Mesendoderm (in vitro differentiated cells): ENCODE results near the gene THBD.
"Not testable (repeated sequence)": the region's sequence is repeated elsewhere in the genome, so short reads cannot be mapped to it uniquely, and the experiment has no call there.

ENCODE experiments used
- DNase-seq: peaks from one replicate; pipeline ENCODE4 v3.0.0; 2013
- H2AK5ac ChIP-seq: 2 replicates; pipeline ENCODE4 v1.6.1; 2013; ENCODE audit warnings: low read length, inconsistent platforms
- H2BK120ac ChIP-seq: 2 replicates; pipeline ENCODE4 v1.6.1; 2013; ENCODE audit warnings: low read depth, mild to moderate bottlenecking, low read length, moderate library complexity, mixed read lengths
- H2BK15ac ChIP-seq: replicated peaks from 2 replicates; pipeline ENCODE4 v1.6.1; 2013; ENCODE audit warnings: low read depth, mild to moderate bottlenecking, moderate library complexity
- H2BK5ac ChIP-seq: 2 replicates; pipeline ENCODE4 v1.6.1; 2013; ENCODE audit warnings: low read length, inconsistent platforms
- H3K18ac ChIP-seq: 2 replicates; pipeline ENCODE4 v1.6.1; 2013; ENCODE audit warnings: mild to moderate bottlenecking, low read length, mixed read lengths
- H3K23ac ChIP-seq: one replicate; pipeline ENCODE4 v1.6.1; 2013; ENCODE audit warnings: low read length
- H3K27ac ChIP-seq: 2 replicates; pipeline ENCODE4 v1.5.1; 2013; ENCODE audit warnings: low read depth, mild to moderate bottlenecking, inconsistent platforms, low read length, moderate library complexity
- H3K27me3 ChIP-seq: 2 replicates; pipeline ENCODE4 v1.6.1; 2013; ENCODE audit warnings: low read length, control low read depth, mild to moderate bottlenecking, inconsistent platforms; ENCODE audit not compliant: insufficient read depth, poor library complexity
- H3K36me3 ChIP-seq: 2 replicates; pipeline ENCODE4 v1.6.1; 2013; ENCODE audit warnings: low read length, inconsistent platforms; ENCODE audit not compliant: control insufficient read depth, insufficient read depth
- H3K4ac ChIP-seq: one replicate; pipeline ENCODE4 v1.6.1; 2013; ENCODE audit warnings: low read depth, mild to moderate bottlenecking, low read length, moderate library complexity
- H3K4me1 ChIP-seq: 2 replicates; pipeline ENCODE4 v1.6.1; 2013; ENCODE audit warnings: low read depth, low read length, inconsistent platforms; ENCODE audit not compliant: control insufficient read depth
- H3K4me2 ChIP-seq: 2 replicates; pipeline ENCODE4 v1.6.1; 2013; ENCODE audit warnings: low read length
- H3K4me3 ChIP-seq: 2 replicates; pipeline ENCODE4 v1.5.1; 2013; ENCODE audit warnings: mild to moderate bottlenecking, low read length
- H3K56ac ChIP-seq: one replicate; pipeline ENCODE4 v1.6.1; 2013; ENCODE audit warnings: low read length
- H3K79me1 ChIP-seq: 2 replicates; pipeline ENCODE4 v1.6.1; 2013; ENCODE audit warnings: low read length, inconsistent platforms
- H3K79me2 ChIP-seq: 2 replicates; pipeline ENCODE4 v1.6.1; 2013; ENCODE audit warnings: mild to moderate bottlenecking, low read length; ENCODE audit not compliant: control insufficient read depth, insufficient read depth
- H3K9ac ChIP-seq: 2 replicates; pipeline ENCODE4 v1.6.1; 2013; ENCODE audit warnings: low read length, inconsistent platforms
- H4K5ac ChIP-seq: one replicate; pipeline ENCODE4 v1.6.1; 2013; ENCODE audit warnings: low read length
- H4K8ac ChIP-seq: one replicate; pipeline ENCODE4 v1.6.1; 2013; ENCODE audit warnings: low read depth, mild to moderate bottlenecking, control low read depth, low read length, moderate library complexity
- WGBS: extraction: QIAGEN DNeasy Blood & Tissue Kit; methylation state at CpG from one replicate; pipeline ENCODE4 v1.1.7; 2013; ENCODE audit warnings: low lambda C conversion rate, missing lambda C conversion rate; ENCODE audit not compliant: insufficient coverage; ENCODE audit errors: extremely low coverage; 5-methylcytosine and 5-hydroxymethylcytosine counted together

THBD gene

DNA sequence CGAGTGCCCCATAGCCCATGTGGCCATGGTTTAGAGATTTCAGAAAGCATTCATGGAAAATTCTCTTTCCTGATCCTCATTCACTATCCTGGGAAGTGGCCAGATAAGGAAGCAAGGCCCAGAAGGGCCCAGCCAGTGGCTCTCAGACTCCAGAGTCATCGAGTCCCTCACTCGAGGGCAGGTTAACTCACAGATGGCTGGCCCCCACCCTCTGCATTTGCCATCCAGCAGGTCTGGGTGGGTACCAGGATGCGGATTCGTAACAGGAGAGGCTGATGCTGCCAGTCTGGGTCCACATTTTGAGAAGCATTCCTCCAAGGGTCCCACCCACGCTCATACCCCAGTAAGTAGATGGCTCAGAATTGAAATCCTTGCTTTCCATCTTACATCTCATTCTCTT, 18.1 kb downstream of the THBD start:
- H3K4me1 ChIP-seq = no peaks in the 10 kb centered on the region
- H3K4me3 ChIP-seq = no peak overlapping the region
- no peak overlapping the region for H3K18ac ChIP-seq
- H3K4ac ChIP-seq = no peak overlapping the region
- no peaks in the 10 kb centered on the region for H3K79me2 ChIP-seq
- no CpG with 5 or more reads among the region's 6 CpGs for WGBS
- peaks cover 2% of the 10 kb centered on the region for H3K27me3 ChIP-seq
- no peak overlapping the region for H2AK5ac ChIP-seq
- H2BK120ac ChIP-seq = no peak overlapping the region
- H3K56ac ChIP-seq = no peak overlapping the region
- no peak overlapping the region for H3K4me2 ChIP-seq
- no peak overlapping the region for H4K8ac ChIP-seq
- no peaks in the 10 kb centered on the region for H3K36me3 ChIP-seq
- H3K79me1 ChIP-seq = no peaks in the 10 kb centered on the region
- no peak overlapping the region for H4K5ac ChIP-seq
- H3K9ac ChIP-seq = no peak overlapping the region
- no peak for DNase-seq
- H3K27ac ChIP-seq = no peak overlapping the region
- H2BK5ac ChIP-seq = no peak overlapping the region
- no peak overlapping the region for H3K23ac ChIP-seq
- no peak overlapping the region for H2BK15ac ChIP-seq

DNA sequence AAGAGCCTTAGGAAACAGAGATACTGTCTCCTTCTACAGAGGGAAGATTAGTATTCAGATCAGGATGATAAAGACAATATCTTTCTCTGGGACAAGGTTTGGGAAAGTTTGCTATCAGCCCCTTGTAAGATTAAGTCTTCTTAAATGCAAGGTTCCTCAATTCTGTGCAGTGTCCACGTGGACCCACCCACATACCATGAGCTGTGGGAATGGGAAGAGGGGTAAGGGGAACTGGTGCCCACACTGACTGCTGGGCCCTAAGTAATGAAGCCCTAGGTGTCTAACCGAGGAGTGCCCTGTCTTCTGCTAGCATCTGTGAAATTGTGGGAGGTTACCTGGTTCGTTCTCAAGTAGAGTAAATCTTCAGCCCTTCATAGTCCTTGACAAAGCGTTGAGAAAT, 20.1 kb downstream of the THBD start:
- no peak overlapping the region for H3K4me2 ChIP-seq
- WGBS = no CpG with 5 or more reads among the region's 4 CpGs

DNA sequence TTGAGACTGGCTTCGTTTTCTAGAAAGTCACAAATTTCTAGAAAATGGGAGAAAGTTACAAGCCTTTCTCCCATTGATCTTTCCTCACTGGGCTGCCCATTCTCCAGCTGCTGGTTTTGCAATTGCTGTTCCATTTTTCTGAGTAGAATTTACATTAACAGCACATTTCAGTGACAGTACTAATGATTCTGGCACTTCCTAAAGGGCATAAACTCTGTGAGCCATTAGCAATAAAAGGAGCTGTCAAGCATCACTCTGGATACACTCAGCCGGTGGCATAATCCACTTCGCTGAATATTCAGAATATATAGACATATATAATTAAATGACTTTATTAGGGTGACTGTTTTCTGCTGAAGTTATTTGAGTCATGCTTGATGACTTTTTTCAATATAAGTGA, 21.1 kb downstream of the THBD start:
- no peak overlapping the region for H2BK120ac ChIP-seq
- H2AK5ac ChIP-seq = no peak overlapping the region
- no peak overlapping the region for H3K27ac ChIP-seq
- DNase-seq = no peak
- H3K79me1 ChIP-seq = no peaks in the 10 kb centered on the region
- H3K23ac ChIP-seq = no peak overlapping the region
- H3K4me2 ChIP-seq = no peak overlapping the region
- no peak overlapping the region for H3K4ac ChIP-seq
- H3K4me3 ChIP-seq = no peak overlapping the region
- no CpG with 5 or more reads among the region's 3 CpGs for WGBS
- H4K8ac ChIP-seq = no peak overlapping the region
- H3K9ac ChIP-seq = no peak overlapping the region
- no peak overlapping the region for H2BK15ac ChIP-seq
- no peaks in the 10 kb centered on the region for H3K4me1 ChIP-seq
- H4K5ac ChIP-seq = no peak overlapping the region
- no peak overlapping the region for H2BK5ac ChIP-seq
- H3K79me2 ChIP-seq = no peaks in the 10 kb centered on the region
- no peaks in the 10 kb centered on the region for H3K36me3 ChIP-seq
- no peaks in the 10 kb centered on the region for H3K27me3 ChIP-seq
- no peak overlapping the region for H3K18ac ChIP-seq
- no peak overlapping the region for H3K56ac ChIP-seq

More for the DNA sequence above, 20.1 kb downstream of the THBD start:
- Histone ChIP-seq H3K4ac (no peak overlapping the region), H3K4me3 (no peak overlapping the region), H3K18ac (no peak overlapping the region), H3K27ac (no peak overlapping the region), H3K36me3 (no peaks in the 10 kb centered on the region), H2BK120ac (no peak overlapping the region), H4K5ac (no peak overlapping the region), H3K23ac (no peak overlapping the region), H3K79me2 (no peaks in the 10 kb centered on the region), H3K79me1 (no peaks in the 10 kb centered on the region), H3K27me3 (no peaks in the 10 kb centered on the region), H3K56ac (no peak overlapping the region), H3K9ac (no peak overlapping the region), H3K4me1 (no peaks in the 10 kb centered on the region), H2AK5ac (no peak overlapping the region), H4K8ac (no peak overlapping the region), H2BK15ac (no peak overlapping the region), H2BK5ac (no peak overlapping the region)
- DNase-seq = no peak

DNA sequence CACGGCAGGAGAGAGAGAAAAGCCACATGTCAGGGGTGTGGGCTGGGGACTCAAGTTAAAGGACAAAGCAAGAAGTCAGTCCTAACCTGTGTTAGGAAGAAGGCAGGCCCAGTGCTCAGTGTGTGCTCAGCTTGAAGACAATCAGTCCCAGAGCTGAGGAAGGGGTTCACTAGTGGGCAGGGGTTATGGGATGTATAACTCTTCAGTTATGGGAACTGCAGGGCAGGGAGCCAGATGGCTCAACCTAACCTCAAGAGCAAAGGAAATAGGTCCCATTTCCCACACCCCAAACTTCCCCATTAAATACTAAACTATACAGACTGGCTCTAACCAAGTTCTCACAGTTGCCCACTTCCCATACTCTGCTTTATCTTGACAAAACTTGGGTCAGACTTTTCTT, 21.8 kb downstream of the THBD start:
- no peak overlapping the region for H3K4ac ChIP-seq
- WGBS = no CpG with 5 or more reads among the region's 1 CpG

DNA sequence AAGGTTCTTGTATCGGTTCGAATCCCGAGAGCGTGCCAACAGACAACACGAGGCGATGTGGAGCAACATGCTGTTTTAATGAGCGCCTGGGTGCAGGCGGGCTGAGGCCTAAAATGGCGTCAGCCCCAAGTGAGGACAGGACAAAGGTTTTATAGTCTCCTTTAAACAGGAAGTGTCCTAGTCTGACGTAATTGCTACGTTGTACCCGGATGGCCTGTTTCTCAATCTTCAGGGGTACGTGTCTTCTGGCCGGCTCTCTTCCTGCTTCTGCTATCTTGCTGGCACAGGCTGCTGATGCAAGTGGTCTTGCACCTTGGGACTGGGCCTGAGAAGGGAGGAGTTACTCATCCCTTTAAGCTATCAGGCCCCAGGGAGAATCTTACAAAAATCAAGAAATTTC, 24.0 kb downstream of the THBD start:
- H2BK120ac ChIP-seq, DNase-seq, H3K56ac ChIP-seq, H3K23ac ChIP-seq, H4K8ac ChIP-seq, H3K4me1 ChIP-seq, H2BK15ac ChIP-seq, H3K27me3 ChIP-seq, H3K18ac ChIP-seq, H3K79me2 ChIP-seq, H3K4me3 ChIP-seq, H3K4ac ChIP-seq, H3K36me3 ChIP-seq, H3K79me1 ChIP-seq, H2AK5ac ChIP-seq, H3K4me2 ChIP-seq, H2BK5ac ChIP-seq, H3K9ac ChIP-seq, H3K27ac ChIP-seq, H4K5ac ChIP-seq: not testable (repeated sequence)
- WGBS = no CpG with 5 or more reads among the region's 14 CpGs

More for the DNA sequence above, 21.8 kb downstream of the THBD start:
- Histone ChIP-seq H2BK120ac (no peak overlapping the region), H3K36me3 (no peaks in the 10 kb centered on the region), H3K27me3 (no peaks in the 10 kb centered on the region), H3K23ac (no peak overlapping the region), H3K9ac (no peak overlapping the region), H3K4me1 (no peaks in the 10 kb centered on the region), H4K5ac (no peak overlapping the region), H3K4me3 (no peak overlapping the region), H3K79me2 (no peaks in the 10 kb centered on the region), H3K79me1 (no peaks in the 10 kb centered on the region), H2BK15ac (no peak overlapping the region), H4K8ac (no peak overlapping the region), H3K4me2 (no peak overlapping the region), H2AK5ac (no peak overlapping the region), H3K27ac (no peak overlapping the region), H2BK5ac (no peak overlapping the region), H3K18ac (no peak overlapping the region), H3K56ac (no peak overlapping the region)
- DNase-seq = no peak

DNA sequence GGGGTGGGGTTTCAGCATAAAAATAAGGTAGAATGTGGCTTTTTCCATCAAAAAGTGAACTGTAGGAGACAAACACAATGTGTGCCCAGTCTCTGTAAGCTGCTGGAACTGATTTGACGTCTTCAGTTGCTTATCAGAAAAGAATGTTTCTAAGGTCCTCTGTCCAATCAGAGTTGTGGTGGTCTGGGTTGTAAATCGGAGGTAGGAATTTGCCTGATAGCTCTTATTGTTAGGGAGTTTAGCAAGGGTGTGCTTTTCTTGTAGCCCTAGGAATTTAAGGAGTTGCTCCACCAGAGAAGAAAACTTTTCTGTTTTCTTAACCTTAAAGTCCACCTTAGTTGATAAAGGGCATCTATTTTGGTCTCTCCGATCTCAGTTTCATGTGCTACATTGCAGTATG, 24.8 kb downstream of the THBD start:
- no peak overlapping the region for H3K4ac ChIP-seq
- no peak overlapping the region for H3K9ac ChIP-seq
- no peak overlapping the region for H3K4me2 ChIP-seq
- no peak overlapping the region for H4K5ac ChIP-seq
- no CpG with 5 or more reads among the region's 3 CpGs for whole genome bisulfite sequencing
- no peak overlapping the region for H3K4me3 ChIP-seq
- H3K27ac ChIP-seq = no peak overlapping the region
- no peak overlapping the region for H2BK120ac ChIP-seq
- no peak overlapping the region for H3K56ac ChIP-seq
- H3K36me3 ChIP-seq = no peaks in the 10 kb centered on the region
- no peak overlapping the region for H3K18ac ChIP-seq
- no peak overlapping the region for H2BK15ac ChIP-seq
- no peaks in the 10 kb centered on the region for H3K79me2 ChIP-seq
- DNase-seq = peak; percentile 74
- no peak overlapping the region for H2BK5ac ChIP-seq
- no peaks in the 10 kb centered on the region for H3K4me1 ChIP-seq
- no peaks in the 10 kb centered on the region for H3K27me3 ChIP-seq
- no peaks in the 10 kb centered on the region for H3K79me1 ChIP-seq
- H3K23ac ChIP-seq = no peak overlapping the region
- H4K8ac ChIP-seq = no peak overlapping the region
- no peak overlapping the region for H2AK5ac ChIP-seq
